ENCODE measurements around the gene RAD50.

Gene RAD50

DNA sequence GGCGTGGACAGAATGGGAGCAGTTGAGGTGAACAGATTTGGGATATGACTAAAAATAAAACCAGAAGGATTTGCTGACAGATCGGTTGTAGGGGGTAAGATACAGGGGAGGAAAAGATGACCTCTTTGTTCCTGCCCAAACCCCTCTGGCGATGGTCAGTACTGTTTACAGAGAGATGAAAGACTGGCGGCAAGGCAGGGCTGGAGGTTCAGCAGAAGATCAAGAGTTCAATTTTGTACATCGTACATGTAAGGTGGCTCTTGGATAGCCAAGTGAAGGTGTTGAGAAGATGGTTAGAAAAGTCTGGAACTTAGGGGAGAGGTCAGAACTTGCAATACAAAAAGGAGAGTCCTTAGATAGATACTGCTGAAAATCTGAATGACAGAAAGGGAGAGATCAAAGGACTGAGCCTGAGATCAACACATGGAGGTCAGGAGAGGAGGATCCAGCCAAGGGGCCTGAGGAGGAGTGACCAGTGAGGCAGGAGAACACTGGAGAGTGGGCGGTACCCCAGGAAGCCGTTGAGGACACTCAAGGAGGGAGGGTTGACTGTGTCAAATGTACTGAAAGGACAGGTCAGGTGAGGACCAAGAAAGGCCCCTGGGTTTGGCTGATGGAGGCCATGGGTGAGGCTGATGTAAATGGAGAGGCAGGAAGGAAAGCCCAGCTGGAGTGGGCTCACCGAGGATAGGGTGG lies 124.2 kb downstream of the RAD50 start:
- WGBS: 97% methylated on average over 8 of the region's 8 CpGs
- no peaks in the 10 kb centered on the region for H3K9me3 ChIP-seq (ENCODE audit: control insufficient read depth, low read length)
- no peak overlapping the region for H3K4ac ChIP-seq (ENCODE audit: low read depth in 1 of 2, low read length in 2 of 2)
- H4K8ac ChIP-seq (ENCODE audit: low read length): no peak overlapping the region
- no peaks in the 10 kb centered on the region for H3K36me3 ChIP-seq (ENCODE audit: control insufficient read depth in 1 of 2, insufficient read depth in 2 of 2, low read depth in 1 of 2, low read length in 2 of 2)
- no peak overlapping the region for H2BK5ac ChIP-seq (ENCODE audit: low read depth, low read length, poor library complexity, severe bottlenecking)
- no peak overlapping the region for H3K4me2 ChIP-seq (ENCODE audit: low read length, poor library complexity, severe bottlenecking)
- H2BK15ac ChIP-seq (ENCODE audit: low read depth, poor library complexity, severe bottlenecking): no peak overlapping the region
- H3K4me1 ChIP-seq (ENCODE audit: control insufficient read depth, insufficient read depth, low read depth, low read length): peaks cover 6% of the 10 kb centered on the region
- H3K14ac ChIP-seq (ENCODE audit: low read length in 2 of 2): no peak overlapping the region
- H2AFZ ChIP-seq (ENCODE audit: low read depth, low read length): no peak overlapping the region
- H2BK12ac ChIP-seq (ENCODE audit: low read length in 2 of 2): no peak overlapping the region
- H3K27me3 ChIP-seq (ENCODE audit: control insufficient read depth in 1 of 2, insufficient read depth in 1 of 2, low read length in 2 of 2): peaks cover 0 to 9% of the 10 kb centered on the region in 2 experiments
- no peaks in the 10 kb centered on the region for H3K79me1 ChIP-seq (replicated peaks; ENCODE audit: low read length, poor library complexity, severe bottlenecking)
- no peak overlapping the region for H3K27ac ChIP-seq (ENCODE audit: low read length, poor library complexity, severe bottlenecking)
- H3K18ac ChIP-seq (ENCODE audit: low read depth in 1 of 2, low read length in 2 of 2): no peak overlapping the region
- H4K91ac ChIP-seq (ENCODE audit: low read length): no peak overlapping the region
- H3K4me3 ChIP-seq (ENCODE audit: insufficient read depth in 1 of 2, low read depth in 1 of 2, low read length in 2 of 2): no peak overlapping the region
- H2BK120ac ChIP-seq (ENCODE audit: low read depth, low read length): no peak overlapping the region
- no peak for DNase-seq
- no peak overlapping the region for H3K9ac ChIP-seq (ENCODE audit: low read length)
- no peak overlapping the region for H3K23ac ChIP-seq (ENCODE audit: low read length in 2 of 2)
- no peak overlapping the region for H2AK5ac ChIP-seq (ENCODE audit: low read length, severe bottlenecking)

GRCh38 chr5:132681476-132681831 lies 124.7 kb downstream of the RAD50 start:
- Histone ChIP-seq H4K8ac (ENCODE audit: low read length) (no peak overlapping the region), H3K27ac (ENCODE audit: low read length, poor library complexity, severe bottlenecking) (no peak overlapping the region), H4K91ac (ENCODE audit: low read length) (no peak overlapping the region), H2AFZ (ENCODE audit: low read depth, low read length) (no peak overlapping the region), H2BK12ac (ENCODE audit: low read length in 2 of 2) (no peak overlapping the region), H3K9ac (ENCODE audit: low read length) (no peak overlapping the region), H2BK15ac (ENCODE audit: low read depth, poor library complexity, severe bottlenecking) (no peak overlapping the region), H3K4ac (ENCODE audit: low read depth in 1 of 2, low read length in 2 of 2) (no peak overlapping the region), H3K14ac (ENCODE audit: low read length in 2 of 2) (no peak overlapping the region), H3K4me2 (ENCODE audit: low read length, poor library complexity, severe bottlenecking) (no peak overlapping the region), H3K18ac (ENCODE audit: low read depth in 1 of 2, low read length in 2 of 2) (no peak overlapping the region), H3K79me1 (replicated peaks; ENCODE audit: low read length, poor library complexity, severe bottlenecking) (no peaks in the 10 kb centered on the region), H3K36me3 (ENCODE audit: control insufficient read depth in 1 of 2, insufficient read depth in 2 of 2, low read depth in 1 of 2, low read length in 2 of 2) (no peaks in the 10 kb centered on the region), H2BK5ac (ENCODE audit: low read depth, low read length, poor library complexity, severe bottlenecking) (no peak overlapping the region), H3K4me1 (ENCODE audit: control insufficient read depth, insufficient read depth, low read depth, low read length) (peaks cover 6% of the 10 kb centered on the region), H3K4me3 (ENCODE audit: insufficient read depth in 1 of 2, low read depth in 1 of 2, low read length in 2 of 2) (no peak overlapping the region), H3K27me3 (ENCODE audit: control insufficient read depth in 1 of 2, insufficient read depth in 1 of 2, low read length in 2 of 2) (peaks cover 0 to 9% of the 10 kb centered on the region in 2 experiments), H2AK5ac (ENCODE audit: low read length, severe bottlenecking) (no peak overlapping the region), H3K23ac (ENCODE audit: low read length in 2 of 2) (no peak overlapping the region), H3K9me3 (ENCODE audit: control insufficient read depth, low read length) (no peaks in the 10 kb centered on the region), H2BK120ac (ENCODE audit: low read depth, low read length) (no peak overlapping the region)
- DNase-seq: no peak
- WGBS: 99% methylated on average over 2 of the region's 2 CpGs

- no peak overlapping the region for H3K23ac ChIP-seq (ENCODE audit: low read length in 2 of 2)
- no peak overlapping the region for H3K14ac ChIP-seq (ENCODE audit: low read length in 2 of 2)
- DNase-seq: no peak
- H2AFZ ChIP-seq (ENCODE audit: low read depth, low read length): no peak overlapping the region
- no peak overlapping the region for H3K4me3 ChIP-seq (ENCODE audit: insufficient read depth in 1 of 2, low read depth in 1 of 2, low read length in 2 of 2)
- H3K4me1 ChIP-seq (ENCODE audit: control insufficient read depth, insufficient read depth, low read depth, low read length): peaks cover 6% of the 10 kb centered on the region
- H3K27me3 ChIP-seq (ENCODE audit: control insufficient read depth in 1 of 2, insufficient read depth in 1 of 2, low read length in 2 of 2): peaks cover 0 to 9% of the 10 kb centered on the region in 2 experiments
- no peak overlapping the region for H2BK120ac ChIP-seq (ENCODE audit: low read depth, low read length)
- H3K79me1 ChIP-seq (replicated peaks; ENCODE audit: low read length, poor library complexity, severe bottlenecking): no peaks in the 10 kb centered on the region
- H4K8ac ChIP-seq (ENCODE audit: low read length): no peak overlapping the region
- no peak overlapping the region for H3K9ac ChIP-seq (ENCODE audit: low read length)
- no peak overlapping the region for H4K91ac ChIP-seq (ENCODE audit: low read length)
- no peak overlapping the region for H2BK15ac ChIP-seq (ENCODE audit: low read depth, poor library complexity, severe bottlenecking)
- no peak overlapping the region for H3K18ac ChIP-seq (ENCODE audit: low read depth in 1 of 2, low read length in 2 of 2)
- H3K4ac ChIP-seq (ENCODE audit: low read depth in 1 of 2, low read length in 2 of 2): no peak overlapping the region
- no peaks in the 10 kb centered on the region for H3K9me3 ChIP-seq (ENCODE audit: control insufficient read depth, low read length)
- 100% methylated on average over 2 of the region's 4 CpGs for WGBS
- no peak overlapping the region for H2BK12ac ChIP-seq (ENCODE audit: low read length in 2 of 2)
- H3K27ac ChIP-seq (ENCODE audit: low read length, poor library complexity, severe bottlenecking): no peak overlapping the region
- H3K36me3 ChIP-seq (ENCODE audit: control insufficient read depth in 1 of 2, insufficient read depth in 2 of 2, low read depth in 1 of 2, low read length in 2 of 2): no peaks in the 10 kb centered on the region
- no peak overlapping the region for H2AK5ac ChIP-seq (ENCODE audit: low read length, severe bottlenecking)
- no peak overlapping the region for H2BK5ac ChIP-seq (ENCODE audit: low read depth, low read length, poor library complexity, severe bottlenecking)
- H3K4me2 ChIP-seq (ENCODE audit: low read length, poor library complexity, severe bottlenecking): no peak overlapping the region
These were observed 125.2 kb downstream of the RAD50 start for GRCh38 chr5:132681983-132682382.

DNA sequence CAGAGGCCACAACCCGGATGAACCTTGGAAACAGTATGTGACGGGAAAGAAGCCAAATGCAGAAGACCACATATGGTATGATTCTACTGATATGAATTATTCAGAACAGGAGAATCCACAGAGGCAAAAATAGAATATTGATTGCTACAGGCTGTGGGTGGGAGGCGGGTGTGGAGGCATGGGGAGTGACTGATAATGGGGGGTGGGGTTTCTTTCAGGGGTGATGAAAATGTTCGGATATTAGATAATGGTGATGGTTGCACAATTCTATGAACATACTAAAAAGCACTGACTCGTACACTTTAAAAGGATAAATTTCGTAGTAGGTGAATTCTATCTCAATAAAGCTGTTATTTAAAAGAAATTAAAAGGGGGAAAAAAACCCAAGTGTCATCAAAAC lies 127.7 kb downstream of the RAD50 start:
- H4K8ac ChIP-seq (ENCODE audit: low read length): no peak overlapping the region
- H3K4ac ChIP-seq (ENCODE audit: low read depth in 1 of 2, low read length in 2 of 2): no peak overlapping the region
- no peak overlapping the region for H2BK12ac ChIP-seq (ENCODE audit: low read length in 2 of 2)
- no peak overlapping the region for H3K9ac ChIP-seq (ENCODE audit: low read length)
- no peak overlapping the region for H2BK15ac ChIP-seq (ENCODE audit: low read depth, poor library complexity, severe bottlenecking)
- WGBS: 100% methylated on average over 3 of the region's 6 CpGs
- no peak overlapping the region for H2AFZ ChIP-seq (ENCODE audit: low read depth, low read length)
- no peaks in the 10 kb centered on the region for H3K79me1 ChIP-seq (replicated peaks; ENCODE audit: low read length, poor library complexity, severe bottlenecking)
- no peak overlapping the region for H3K4me3 ChIP-seq (ENCODE audit: insufficient read depth in 1 of 2, low read depth in 1 of 2, low read length in 2 of 2)
- H3K4me1 ChIP-seq (ENCODE audit: control insufficient read depth, insufficient read depth, low read depth, low read length): no peaks in the 10 kb centered on the region
- H4K91ac ChIP-seq (ENCODE audit: low read length): no peak overlapping the region
- H3K27ac ChIP-seq (ENCODE audit: low read length, poor library complexity, severe bottlenecking): no peak overlapping the region
- no peak overlapping the region for H2BK120ac ChIP-seq (ENCODE audit: low read depth, low read length)
- no peak overlapping the region for H2BK5ac ChIP-seq (ENCODE audit: low read depth, low read length, poor library complexity, severe bottlenecking)
- no peaks in the 10 kb centered on the region for H3K36me3 ChIP-seq (ENCODE audit: control insufficient read depth in 1 of 2, insufficient read depth in 2 of 2, low read depth in 1 of 2, low read length in 2 of 2)
- H3K23ac ChIP-seq (ENCODE audit: low read length in 2 of 2): no peak overlapping the region
- no peaks in the 10 kb centered on the region for H3K9me3 ChIP-seq (ENCODE audit: control insufficient read depth, low read length)
- H3K27me3 ChIP-seq (ENCODE audit: control insufficient read depth in 1 of 2, insufficient read depth in 1 of 2, low read length in 2 of 2): peaks cover 0 to 3% of the 10 kb centered on the region in 2 experiments
- H3K14ac ChIP-seq (ENCODE audit: low read length in 2 of 2): no peak overlapping the region
- no peak for DNase-seq
- H3K4me2 ChIP-seq (ENCODE audit: low read length, poor library complexity, severe bottlenecking): no peak overlapping the region
- H3K18ac ChIP-seq (ENCODE audit: low read depth in 1 of 2, low read length in 2 of 2): no peak overlapping the region
- no peak overlapping the region for H2AK5ac ChIP-seq (ENCODE audit: low read length, severe bottlenecking)
